SJSA1 (cell line): ENCODE results near the gene DUSP9. TPM values are rescaled to one million over a fixed set of nuclear protein-coding genes. Genes with fewer than 3 reads are reported as not detected.
"Not testable (repeated sequence)": the region's sequence is repeated elsewhere in the genome, so short reads cannot be mapped to it uniquely, and the experiment has no call there.

Source experiments
- DNase-seq, 2 experiments: peaks; one replicate each; pipeline ENCODE4 v3.0.0-alpha.2; 2015 to 2020; ENCODE audit warnings: low spot score in 2 of 2, low read depth in 1 of 2
- H3K27ac ChIP-seq: fragments of 250-450 bp; sonication (Bioruptor Pico); 2 replicates; pipeline ENCODE4 v1.5.1; 2020; ENCODE audit warnings: mild to moderate bottlenecking, moderate library complexity
- H3K27me3 ChIP-seq: fragments of 250-450 bp; sonication (Bioruptor Pico); replicated peaks from 2 replicates; pipeline ENCODE4 v1.5.1; 2020; ENCODE audit warnings: mild to moderate bottlenecking, moderate library complexity
- H3K36me3 ChIP-seq: fragments of 250-450 bp; sonication (Bioruptor Pico); 2 replicates; pipeline ENCODE4 v1.5.1; 2020; ENCODE audit warnings: mild to moderate bottlenecking
- H3K4me1 ChIP-seq: fragments of 250-450 bp; sonication (Bioruptor Pico); replicated peaks from 2 replicates; pipeline ENCODE4 v1.6.1; 2021; ENCODE audit warnings: mild to moderate bottlenecking
- H3K4me3 ChIP-seq: fragments of 250-450 bp; sonication (Bioruptor Pico); 2 replicates; pipeline ENCODE4 v1.5.1; 2020; ENCODE audit warnings: mild to moderate bottlenecking
- H3K9me3 ChIP-seq: fragments of 250-450 bp; sonication (Bioruptor Pico); replicated peaks from 2 replicates; pipeline ENCODE4 v1.5.1; 2020; ENCODE audit warnings: mild to moderate bottlenecking
- total RNA-seq: library from RNA; depleted of rRNA; stranded (reverse); fragments of >200 nt; shearing (Covaris generic); gene quantifications from 2 replicates; pipeline ENCODE4 v1.2.3, GENCODE V29; 2014

Gene DUSP9
- total RNA-seq, 1 experiment from 2014 or later = 0.08 TPM

- DNase-seq = no peak
- H3K4me1 ChIP-seq = no peaks in the 10 kb centered on the region
- no peaks in the 10 kb centered on the region for H3K36me3 ChIP-seq
- H3K27ac ChIP-seq = no peak overlapping the region
- H3K27me3 ChIP-seq = no peaks in the 10 kb centered on the region
- H3K4me3 ChIP-seq = no peak overlapping the region
- no peaks in the 10 kb centered on the region for H3K9me3 ChIP-seq
These were observed 42.0 kb downstream of the DUSP9 start for GRCh38 chrX:153688911-153689590.

- H3K27me3 ChIP-seq = no peaks in the 10 kb centered on the region
- H3K36me3 ChIP-seq = no peaks in the 10 kb centered on the region
- H3K4me1 ChIP-seq = no peaks in the 10 kb centered on the region
- no peak overlapping the region for H3K4me3 ChIP-seq
- no peak for DNase-seq
- H3K9me3 ChIP-seq = no peaks in the 10 kb centered on the region
- no peak overlapping the region for H3K27ac ChIP-seq
These were observed 42.9 kb downstream of the DUSP9 start for GRCh38 chrX:153689654-153690465.

- Histone ChIP-seq H3K36me3 (no peaks in the 10 kb centered on the region), H3K4me3 (no peak overlapping the region), H3K4me1 (no peaks in the 10 kb centered on the region), H3K27ac (no peak overlapping the region), H3K9me3 (no peaks in the 10 kb centered on the region), H3K27me3 (no peaks in the 10 kb centered on the region)
- no peak for DNase-seq
These were observed 43.5 kb downstream of the DUSP9 start for GRCh38 chrX:153690466-153690865.

- not testable (repeated sequence) for H3K36me3 ChIP-seq, H3K9me3 ChIP-seq, DNase-seq, H3K4me3 ChIP-seq, H3K4me1 ChIP-seq, H3K27me3 ChIP-seq, H3K27ac ChIP-seq
These were observed 44.2 kb downstream of the DUSP9 start for GRCh38 chrX:153691032-153691827.

- Histone ChIP-seq H3K27me3 (no peaks in the 10 kb centered on the region), H3K9me3 (no peaks in the 10 kb centered on the region), H3K4me3 (no peak overlapping the region), H3K27ac (no peak overlapping the region), H3K4me1 (no peaks in the 10 kb centered on the region), H3K36me3 (no peaks in the 10 kb centered on the region)
- DNase-seq = no peak
These were observed 45.0 kb downstream of the DUSP9 start for GRCh38 chrX:153692003-153692402.

- Histone ChIP-seq H3K27me3 (no peaks in the 10 kb centered on the region), H3K27ac (no peak overlapping the region), H3K36me3 (no peaks in the 10 kb centered on the region)
These were observed 45.7 kb downstream of the DUSP9 start for GRCh38 chrX:153692611-153693156.

GRCh38 chrX:153693216-153694086, 46.4 kb downstream of the DUSP9 start:
- Histone ChIP-seq H3K27ac (no peak overlapping the region), H3K4me3 (no peak overlapping the region), H3K36me3 (no peaks in the 10 kb centered on the region), H3K4me1 (no peaks in the 10 kb centered on the region), H3K27me3 (no peaks in the 10 kb centered on the region), H3K9me3 (no peaks in the 10 kb centered on the region)
- DNase-seq = no peak

More at GRCh38 chrX:153692611-153693156, 45.7 kb downstream of the DUSP9 start:
- Histone ChIP-seq H3K4me3 (no peak overlapping the region), H3K4me1 (no peaks in the 10 kb centered on the region), H3K9me3 (no peaks in the 10 kb centered on the region)
- DNase-seq = no peak

GRCh38 chrX:153694256-153694655, 47.3 kb downstream of the DUSP9 start:
- H3K4me1 ChIP-seq, H3K27ac ChIP-seq, DNase-seq, H3K9me3 ChIP-seq, H3K36me3 ChIP-seq, H3K27me3 ChIP-seq, H3K4me3 ChIP-seq: not testable (repeated sequence)

GRCh38 chrX:153694687-153695270, 47.8 kb downstream of the DUSP9 start:
- H3K4me3 ChIP-seq = no peak overlapping the region
- H3K27me3 ChIP-seq = no peaks in the 10 kb centered on the region
- no peak overlapping the region for H3K27ac ChIP-seq
- H3K4me1 ChIP-seq = no peaks in the 10 kb centered on the region
- no peaks in the 10 kb centered on the region for H3K9me3 ChIP-seq
- no peaks in the 10 kb centered on the region for H3K36me3 ChIP-seq
- DNase-seq = no peak

GRCh38 chrX:153696100-153696499, 49.1 kb downstream of the DUSP9 start:
- Histone ChIP-seq H3K36me3 (no peaks in the 10 kb centered on the region), H3K27me3 (no peaks in the 10 kb centered on the region), H3K27ac (no peak overlapping the region), H3K4me3 (no peak overlapping the region), H3K9me3 (no peaks in the 10 kb centered on the region), H3K4me1 (no peaks in the 10 kb centered on the region)
- DNase-seq = no peak

GRCh38 chrX:153696538-153696937, 49.5 kb downstream of the DUSP9 start:
- H3K27me3 ChIP-seq, H3K27ac ChIP-seq, H3K9me3 ChIP-seq, H3K4me1 ChIP-seq, H3K4me3 ChIP-seq, H3K36me3 ChIP-seq, DNase-seq: not testable (repeated sequence)

GRCh38 chrX:153696986-153697722, 50.2 kb downstream of the DUSP9 start:
- H3K36me3 ChIP-seq, H3K4me3 ChIP-seq, H3K27ac ChIP-seq: not testable (repeated sequence)

More at GRCh38 chrX:153696986-153697722, 50.2 kb downstream of the DUSP9 start:
- DNase-seq, H3K4me1 ChIP-seq, H3K27me3 ChIP-seq, H3K9me3 ChIP-seq: not testable (repeated sequence)
